Activated CD4-positive, CD25-positive, alpha-beta regulatory T cell treated with anti-CD3 and anti-CD28 coated beads, Interleukin-2, amount 50 U/mL, for 24 hours (primary cell): ENCODE data around the gene LMNTD1.
"Not testable (repeated sequence)": the region's sequence is repeated elsewhere in the genome, so short reads cannot be mapped to it uniquely, and the experiment has no call there.

Source experiments
- ATAC-seq, 2 donors: fragments of 150-1000 bp; cut with Tn5 transposase; one replicate each; pipeline ENCODE4 v1.10.0; 2021; ENCODE audit warnings: mild to moderate bottlenecking in 1 of 2, moderate library complexity in 1 of 2

Gene LMNTD1

GRCh38 chr12:25426821-25427220 is 126.3 kb downstream of the LMNTD1 start:
- ATAC-seq, result not testable (repeated sequence)
